Measurements from ENCODE around the gene MLXIPL. TPM values are rescaled to one million over a fixed set of nuclear protein-coding genes. Genes with fewer than 3 reads are reported as not detected.
"Not testable (repeated sequence)": the region's sequence is repeated elsewhere in the genome, so short reads cannot be mapped to it uniquely, and the experiment has no call there.

MLXIPL gene
- total RNA-seq, 1 donor from 2014 or later, result 11.1 TPM

DNA sequence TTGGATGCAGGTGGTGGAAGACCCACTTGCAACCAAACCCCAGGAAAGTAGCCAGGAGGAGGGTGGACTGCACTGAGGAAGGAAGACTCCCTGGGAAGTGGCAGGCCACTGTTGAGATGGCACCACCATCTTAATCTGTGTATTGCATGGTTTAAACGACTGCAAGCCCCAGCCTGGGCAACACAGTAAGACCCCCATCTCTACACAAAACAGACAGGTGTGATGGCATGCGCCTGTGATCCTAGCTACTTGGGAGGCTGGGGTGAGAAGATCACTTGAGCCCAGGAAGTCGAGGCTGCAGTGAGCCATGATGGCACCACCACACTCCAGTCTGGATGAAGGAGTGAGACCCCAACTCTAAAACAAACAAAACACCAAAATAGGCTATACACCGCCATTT lies 57.2 kb downstream of the MLXIPL start:
- DNase-seq, result no peak
- H3K4me3 ChIP-seq, result no peak overlapping the region
- peaks cover 6% of the 10 kb centered on the region for H3K4me1 ChIP-seq
- H3K36me3 ChIP-seq, result peaks cover 29% of the 10 kb centered on the region
- no peaks in the 10 kb centered on the region for H3K9me3 ChIP-seq
- no peaks in the 10 kb centered on the region for H3K27me3 ChIP-seq
- no peak overlapping the region for H3K27ac ChIP-seq
- intact Hi-C loops (cut with DNase I), result no loop called here
- TF ChIP-seq, protein P1, sequence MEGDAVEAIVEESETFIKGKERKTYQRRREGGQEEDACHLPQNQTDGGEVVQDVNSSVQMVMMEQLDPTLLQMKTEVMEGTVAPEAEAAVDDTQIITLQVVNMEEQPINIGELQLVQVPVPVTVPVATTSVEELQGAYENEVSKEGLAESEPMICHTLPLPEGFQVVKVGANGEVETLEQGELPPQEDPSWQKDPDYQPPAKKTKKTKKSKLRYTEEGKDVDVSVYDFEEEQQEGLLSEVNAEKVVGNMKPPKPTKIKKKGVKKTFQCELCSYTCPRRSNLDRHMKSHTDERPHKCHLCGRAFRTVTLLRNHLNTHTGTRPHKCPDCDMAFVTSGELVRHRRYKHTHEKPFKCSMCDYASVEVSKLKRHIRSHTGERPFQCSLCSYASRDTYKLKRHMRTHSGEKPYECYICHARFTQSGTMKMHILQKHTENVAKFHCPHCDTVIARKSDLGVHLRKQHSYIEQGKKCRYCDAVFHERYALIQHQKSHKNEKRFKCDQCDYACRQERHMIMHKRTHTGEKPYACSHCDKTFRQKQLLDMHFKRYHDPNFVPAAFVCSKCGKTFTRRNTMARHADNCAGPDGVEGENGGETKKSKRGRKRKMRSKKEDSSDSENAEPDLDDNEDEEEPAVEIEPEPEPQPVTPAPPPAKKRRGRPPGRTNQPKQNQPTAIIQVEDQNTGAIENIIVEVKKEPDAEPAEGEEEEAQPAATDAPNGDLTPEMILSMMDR (IDR thresholded peaks at IDR 0.05), result no peak
- ATAC-seq, result no peak

DNA sequence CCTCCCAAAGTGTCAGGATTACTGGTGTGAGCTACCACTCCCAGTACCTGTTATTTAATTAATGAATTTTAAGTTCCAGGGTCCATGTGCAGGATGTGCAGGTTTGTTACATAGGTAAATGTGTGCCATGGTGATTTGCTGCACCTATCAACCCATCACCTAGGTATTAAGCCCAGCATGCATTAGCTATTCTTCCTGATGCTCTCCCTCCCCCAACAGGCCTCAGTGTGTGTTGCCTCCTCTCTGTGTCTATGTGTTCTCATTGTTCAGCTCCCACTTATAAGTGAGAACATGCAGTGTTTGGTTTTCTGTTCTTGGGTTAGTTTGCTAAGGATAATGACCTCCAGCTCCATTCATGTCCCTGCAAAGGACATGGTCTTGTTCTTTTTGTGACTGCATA lies 57.9 kb downstream of the MLXIPL start:
- H3K4me3 ChIP-seq, result peak overlapping the region; percentile 43
- H3K9me3 ChIP-seq; H3K27me3 ChIP-seq; ATAC-seq; H3K4me1 ChIP-seq; H3K27ac ChIP-seq; DNase-seq; intact Hi-C loops (cut with DNase I): not testable (repeated sequence)
- peaks cover 22% of the 10 kb centered on the region for H3K36me3 ChIP-seq

- ATAC-seq, result no peak
- intact Hi-C loops (cut with DNase I), result no loop called here
These were observed 58.5 kb downstream of the MLXIPL start for GRCh38 chr7:73565675-73566340.

GRCh38 chr7:73560109-73560835 lies 64.0 kb downstream of the MLXIPL start:
- Histone ChIP-seq H3K9me3 (no peaks in the 10 kb centered on the region), H3K27me3 (no peaks in the 10 kb centered on the region), H3K4me1 (peaks cover 13% of the 10 kb centered on the region), H3K4me3 (no peak overlapping the region), H3K36me3 (no peaks in the 10 kb centered on the region), H3K27ac (no peak overlapping the region)
- TF ChIP-seq, protein P1 (IDR thresholded peaks at IDR 0.05), result no peak
- intact Hi-C loops (cut with DNase I), result no loop called here
- no peak for DNase-seq
- ATAC-seq, result no peak

More at GRCh38 chr7:73565675-73566340, 58.5 kb downstream of the MLXIPL start:
- TF ChIP-seq, protein P1 (IDR thresholded peaks at IDR 0.05), result no peak
- H3K27me3 ChIP-seq, result no peaks in the 10 kb centered on the region
- peaks cover 6% of the 10 kb centered on the region for H3K4me1 ChIP-seq
- DNase-seq, result no peak
- peaks cover 16% of the 10 kb centered on the region for H3K36me3 ChIP-seq
- H3K27ac ChIP-seq, result peak overlapping the region; percentile 63
- H3K4me3 ChIP-seq, result peak overlapping the region; percentile 43
- H3K9me3 ChIP-seq, result no peaks in the 10 kb centered on the region

GRCh38 chr7:73557397-73558257 lies 66.7 kb downstream of the MLXIPL start, which contains the start of gene BCL7B:
Gene BCL7B (minus strand): TSS chr7:73557690. CDS start chr7:73557578, 112 bp downstream.
- Histone ChIP-seq H3K27me3 (no peaks in the 10 kb centered on the region), H3K36me3 (peaks cover 20% of the 10 kb centered on the region), H3K9me3 (no peaks in the 10 kb centered on the region), H3K4me1 (peaks cover 19% of the 10 kb centered on the region), H3K27ac (peak within 1 kb of the TSS; percentile 97), H3K4me3 (peak within 1 kb of the TSS; percentile 89)
- TF ChIP-seq, protein P1 (IDR thresholded peaks at IDR 0.05), result no peak
- ATAC-seq (peak; percentile 83), DNase-seq (peak; percentile 91)
- intact Hi-C loops (cut with DNase I), result no loop called here

All from upper lobe of right lung (tissue), 1 donor.